SK-MEL-5 (cell line): ENCODE results near the gene SLC25A23. TPM values are rescaled to one million over a fixed set of nuclear protein-coding genes. Genes with fewer than 3 reads are reported as not detected.
"Not testable (repeated sequence)": the region's sequence is repeated elsewhere in the genome, so short reads cannot be mapped to it uniquely, and the experiment has no call there.

Source experiments
- DNase-seq: peaks from one replicate; pipeline ENCODE4 v3.0.0-alpha.2; 2016; ENCODE audit warnings: low read depth, low spot score
- in situ Hi-C: cut with HindIII; loops from 2 replicates; pipeline ENCODE4 v1.10.0; 2016; ENCODE audit warnings: low sequenced_read_pairs, high pct_unique_total_duplicates, low pct_unique_long_range_greater_than_20kb
- polyA plus RNA-seq, 2 experiments: library from polyadenylated mRNA; depleted of rRNA; stranded (reverse); fragments of >200 nt; gene quantifications; 2 replicates each; pipeline ENCODE4 v1.2.3, GENCODE V29; 2015
- total RNA-seq: library from RNA; depleted of rRNA; stranded (reverse); fragments of >200 nt; shearing (Covaris generic); gene quantifications from 2 replicates; pipeline ENCODE4 v1.2.3, GENCODE V29; 2014; rRNA removed

Gene SLC25A23
- 48.3 and 49.6 TPM in 2 replicates for total RNA-seq
- polyA plus RNA-seq (2015; cell fraction: cytosol; rRNA removed) = 73.0 and 80.1 TPM in 2 replicates
- 25.2 and 28.1 TPM in 2 replicates for polyA plus RNA-seq (2015; cell fraction: nucleus; rRNA removed)

DNA sequence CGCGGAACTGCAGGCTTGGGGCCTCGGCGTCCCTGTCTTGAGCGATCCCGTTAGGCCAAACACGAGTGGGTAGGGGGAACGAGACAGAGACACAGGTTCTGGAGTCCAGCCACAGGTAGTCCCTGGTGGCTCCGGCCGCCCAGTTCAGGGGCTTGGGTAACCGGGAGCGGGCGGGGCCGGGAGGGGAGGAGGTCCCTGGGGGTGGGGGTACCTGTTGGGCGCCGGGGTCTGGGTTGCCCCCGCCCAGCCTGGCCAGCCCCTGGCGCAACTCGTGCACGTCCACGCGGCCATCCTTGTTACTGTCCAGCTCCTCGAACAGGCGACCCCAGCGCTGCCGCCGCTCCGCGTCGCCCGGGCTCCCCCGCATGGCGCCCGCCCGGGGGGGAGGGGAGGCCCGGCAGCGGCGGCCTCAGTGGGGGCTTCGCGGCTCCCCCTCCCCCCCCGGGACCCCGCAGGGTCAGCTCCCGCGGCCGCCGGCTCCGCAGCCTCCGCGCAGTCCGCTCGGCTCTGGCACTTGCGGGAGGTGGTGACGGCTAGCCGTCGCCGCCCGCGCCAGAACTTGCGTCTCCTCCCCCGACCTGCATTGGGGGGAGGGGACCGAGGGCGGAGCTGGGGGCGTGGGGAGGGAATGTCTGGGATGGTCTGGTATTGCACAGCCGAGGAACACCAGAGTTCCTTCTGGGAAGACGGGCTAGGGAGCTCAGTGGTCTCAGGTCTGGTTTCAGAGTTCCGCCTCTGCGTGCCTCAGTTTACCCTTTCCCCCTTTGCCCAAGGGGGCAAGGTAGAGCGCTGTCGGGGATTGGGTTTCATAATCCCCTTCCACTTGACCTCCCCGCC lies at the start of gene SLC25A23:
TSS of gene SLC25A23 (minus strand) at position 531 of the 837 bp plus-strand sequence. CDS start at position 367, 164 bp downstream.
- in situ Hi-C loops = no loop called here
- DNase-seq = peak; percentile 76

DNA sequence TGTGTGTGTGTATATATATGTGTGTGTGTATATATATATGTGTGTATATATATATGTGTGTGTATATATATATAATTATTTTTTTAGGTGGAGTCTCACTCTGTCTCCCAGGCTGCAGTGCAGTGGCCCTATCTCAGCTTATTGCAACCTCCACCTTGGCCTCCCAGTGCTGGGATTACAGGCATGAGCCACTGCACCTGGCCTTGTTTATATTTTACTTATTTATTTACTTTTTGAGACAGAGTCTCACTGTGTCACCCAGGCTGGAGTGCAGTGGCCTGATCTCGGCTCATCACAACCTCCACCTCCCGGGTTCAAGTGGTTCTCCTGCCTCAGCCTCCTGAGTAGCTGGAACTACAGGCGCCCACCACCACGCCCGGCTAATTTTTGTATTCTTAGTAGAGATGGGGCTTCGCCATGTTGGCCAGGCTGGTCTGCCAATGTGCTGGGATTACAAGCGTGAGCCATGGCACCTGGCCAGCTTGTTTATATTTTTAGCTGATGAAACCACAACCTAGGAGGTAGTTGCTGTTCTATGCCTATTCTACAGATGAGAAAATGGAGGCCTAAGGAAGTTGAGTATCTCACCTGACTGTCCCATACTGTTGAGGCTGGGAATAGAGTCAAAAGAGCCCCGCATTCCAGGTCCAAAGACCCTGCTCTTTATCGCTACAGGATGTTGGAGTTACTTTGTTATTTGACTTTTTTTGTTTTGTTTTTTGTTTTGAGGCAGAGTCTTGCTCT lies 48.6 kb upstream of the SLC25A23 start:
- in situ Hi-C loops, DNase-seq: not testable (repeated sequence)

- in situ Hi-C loops = no loop called here
- DNase-seq = peak; percentile 73
Measured at GRCh38 chr19:6503407-6504201, 44.0 kb upstream of the SLC25A23 start.

DNA sequence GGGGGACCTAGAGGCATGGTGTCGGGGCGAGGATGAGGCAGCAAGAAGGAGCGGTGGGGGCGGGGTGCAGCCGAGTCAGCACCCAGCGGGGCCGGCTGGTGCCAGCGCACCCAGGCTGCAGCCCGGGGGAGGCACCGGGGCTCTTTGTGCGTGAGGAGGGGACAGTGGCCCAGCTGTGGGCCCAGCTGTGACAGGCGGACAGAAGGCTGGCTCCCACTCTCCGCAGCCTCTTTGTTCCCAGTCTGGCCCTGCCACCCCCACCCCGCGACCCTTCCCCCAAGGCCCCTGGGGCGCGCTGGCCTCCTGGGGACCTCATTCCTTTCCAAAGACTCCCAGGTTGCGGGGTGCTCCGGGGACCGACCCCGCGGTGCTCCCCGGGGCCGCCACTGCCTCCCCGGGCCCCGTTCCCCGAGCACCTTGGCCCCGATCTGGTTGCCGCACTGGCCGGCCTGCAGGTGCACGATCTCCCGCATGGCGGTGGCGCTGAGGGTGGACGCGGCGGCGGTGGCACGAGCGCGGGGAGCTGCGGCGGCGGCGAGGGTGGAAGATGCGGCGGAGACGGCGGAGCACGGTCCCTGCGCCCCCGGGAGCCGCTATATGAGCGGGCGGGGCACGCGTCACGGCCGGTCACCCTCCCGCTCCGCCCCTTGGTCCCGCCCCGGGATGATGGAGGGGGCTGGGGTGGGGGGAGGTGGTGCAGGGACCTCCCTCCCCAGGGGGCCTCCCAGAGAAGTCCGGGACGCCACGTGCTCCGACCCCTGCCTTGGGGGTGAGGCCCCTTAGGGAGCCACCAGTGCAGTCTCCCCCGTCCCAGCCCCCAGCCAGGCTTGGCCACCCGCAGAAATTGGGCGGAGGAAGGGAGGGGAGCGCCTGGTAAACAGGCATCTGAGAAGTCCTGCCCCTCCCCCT lies 42.4 kb upstream of the SLC25A23 start, which contains the start of gene TUBB4A:
TSS of gene TUBB4A (minus strand) at position 570 of the 909 bp plus-strand sequence. CDS start at position 473, 97 bp downstream.
- in situ Hi-C loops = no loop called here
- DNase-seq = peak; percentile 57

DNA sequence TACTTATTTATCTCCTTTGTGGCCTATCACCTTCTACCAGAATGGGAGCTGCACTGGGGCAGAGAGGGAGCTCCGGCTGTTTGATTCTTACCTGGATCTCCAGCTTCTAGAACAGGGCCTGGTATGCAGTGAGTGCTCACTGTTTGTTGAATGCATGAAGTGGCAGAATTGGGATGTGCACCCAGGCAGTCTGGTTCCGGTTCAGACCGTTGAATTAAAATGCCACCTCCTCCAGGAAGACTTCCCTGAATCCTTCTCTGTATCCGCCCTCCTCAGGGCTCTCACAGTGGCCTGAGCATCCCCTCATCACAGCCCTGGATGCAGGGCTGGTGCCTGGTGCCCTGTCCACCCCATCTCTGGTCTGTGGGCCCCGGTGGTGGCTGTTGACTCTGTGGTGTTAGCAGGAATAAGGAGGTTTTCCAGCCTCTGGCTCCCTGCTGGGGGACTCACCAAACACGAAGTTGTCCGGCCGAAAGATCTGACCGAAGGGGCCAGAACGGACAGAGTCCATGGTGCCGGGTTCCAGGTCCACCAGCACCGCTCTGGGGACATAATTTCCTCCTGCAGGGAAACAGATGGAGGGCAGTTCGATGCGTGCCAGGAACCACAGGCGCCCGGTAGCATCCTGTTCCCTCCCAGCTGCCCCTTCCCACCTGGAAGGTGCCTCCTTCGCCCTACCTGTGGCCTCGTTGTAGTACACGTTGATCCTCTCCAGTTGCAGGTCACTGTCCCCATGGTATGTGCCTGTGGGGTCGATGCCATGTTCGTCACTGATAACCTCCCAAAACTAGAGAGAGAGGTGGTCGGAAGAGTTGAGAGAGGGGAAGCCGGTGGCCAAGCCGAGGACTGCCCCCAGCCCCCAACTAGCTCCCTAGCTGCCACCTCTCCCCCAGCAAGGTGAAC lies 41.5 kb upstream of the SLC25A23 start:
- DNase-seq = no peak
- in situ Hi-C loops = no loop called here

DNA sequence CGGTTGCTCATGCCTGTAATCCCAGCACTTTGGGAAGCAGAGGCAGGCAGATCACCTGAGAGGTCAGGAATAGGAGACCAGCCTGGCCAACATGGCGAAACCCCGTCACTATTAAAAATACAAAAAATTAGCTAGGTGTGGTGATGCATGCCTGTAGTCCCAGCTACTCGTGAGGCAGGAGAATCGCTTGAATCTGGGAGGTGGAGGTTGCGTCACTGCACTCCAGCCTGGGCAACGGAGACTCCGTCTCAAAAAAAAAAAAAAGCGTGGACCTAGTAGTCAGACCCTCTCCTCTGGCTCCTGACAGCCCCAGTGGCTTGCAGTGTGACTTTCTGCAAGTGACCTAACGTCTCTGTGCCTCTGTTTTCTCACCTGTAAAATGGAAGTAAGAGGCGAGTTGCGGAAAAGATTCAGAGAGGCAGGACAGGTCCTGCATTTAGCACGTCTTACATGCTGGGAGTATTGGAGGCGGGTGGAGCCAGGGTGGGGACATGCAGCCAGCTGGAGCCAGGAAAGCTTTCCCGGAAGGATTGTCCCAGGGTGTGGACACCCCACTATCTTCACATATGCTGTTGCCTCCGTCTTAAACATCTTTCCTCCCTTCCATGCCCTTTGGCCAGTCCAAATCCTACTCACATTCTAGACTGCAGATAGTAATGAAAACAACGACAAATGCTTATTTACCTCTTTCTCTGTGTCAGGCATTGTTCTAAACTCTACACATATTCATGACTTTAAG lies 39.6 kb upstream of the SLC25A23 start:
- in situ Hi-C loops = no loop called here
- DNase-seq = no peak

DNA sequence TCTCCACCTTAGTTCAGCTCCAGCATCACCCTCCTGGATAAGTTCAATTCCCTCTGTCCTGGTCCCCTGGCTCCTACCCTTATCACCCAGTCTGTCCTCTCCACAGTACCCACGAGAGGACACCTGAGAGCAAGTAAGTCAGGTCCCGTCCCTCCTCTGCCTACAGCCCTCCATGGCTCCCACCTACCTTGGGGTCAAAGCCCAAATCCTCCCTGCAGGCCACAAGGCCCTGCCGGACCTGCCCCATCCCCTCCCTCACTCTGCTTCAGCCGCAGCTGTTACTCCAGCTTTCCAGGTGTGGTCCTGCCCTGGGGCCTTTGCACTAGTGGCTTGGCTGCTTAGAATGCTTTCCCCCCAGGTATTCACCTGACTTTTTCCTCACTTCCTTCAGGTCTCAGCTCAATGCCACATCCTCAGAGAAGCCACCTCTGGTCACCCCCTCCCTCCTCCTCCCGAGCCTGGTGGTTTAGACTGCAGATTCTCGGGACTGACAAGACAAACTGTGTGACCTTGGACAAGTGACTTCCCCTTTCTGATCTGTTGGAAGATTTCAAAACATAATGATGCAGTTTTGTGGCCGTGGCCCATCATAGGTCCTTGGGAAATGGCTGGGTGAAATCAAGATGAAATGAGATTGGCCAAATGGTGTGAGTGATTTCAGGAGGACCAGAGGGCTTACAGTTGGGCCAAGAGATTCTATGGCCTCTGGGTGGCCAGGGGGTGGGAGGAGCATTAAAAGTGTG lies 38.9 kb upstream of the SLC25A23 start:
- in situ Hi-C loops = no loop called here
- no peak for DNase-seq

DNA sequence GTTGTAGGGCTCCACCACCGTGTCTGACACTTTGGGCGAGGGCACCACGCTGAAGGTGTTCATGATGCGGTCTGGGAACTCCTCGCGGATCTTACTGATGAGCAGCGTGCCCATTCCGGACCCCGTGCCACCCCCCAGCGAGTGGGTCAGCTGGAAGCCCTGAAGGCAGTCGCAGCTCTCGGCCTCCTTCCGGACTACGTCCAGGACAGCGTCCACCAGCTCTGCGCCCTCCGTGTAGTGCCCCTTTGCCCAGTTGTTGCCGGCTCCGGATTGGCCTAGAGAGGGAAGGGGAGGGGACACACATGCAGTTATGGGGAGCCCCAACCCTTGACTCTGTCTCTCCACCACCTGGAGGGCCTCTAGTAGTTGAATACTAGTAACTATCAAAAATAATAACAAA lies 36.4 kb upstream of the SLC25A23 start:
- in situ Hi-C loops = no loop called here
- DNase-seq = no peak

- in situ Hi-C loops = no loop called here
- DNase-seq = no peak
Measured at GRCh38 chr19:6494438-6495036, 34.9 kb upstream of the SLC25A23 start.

DNA sequence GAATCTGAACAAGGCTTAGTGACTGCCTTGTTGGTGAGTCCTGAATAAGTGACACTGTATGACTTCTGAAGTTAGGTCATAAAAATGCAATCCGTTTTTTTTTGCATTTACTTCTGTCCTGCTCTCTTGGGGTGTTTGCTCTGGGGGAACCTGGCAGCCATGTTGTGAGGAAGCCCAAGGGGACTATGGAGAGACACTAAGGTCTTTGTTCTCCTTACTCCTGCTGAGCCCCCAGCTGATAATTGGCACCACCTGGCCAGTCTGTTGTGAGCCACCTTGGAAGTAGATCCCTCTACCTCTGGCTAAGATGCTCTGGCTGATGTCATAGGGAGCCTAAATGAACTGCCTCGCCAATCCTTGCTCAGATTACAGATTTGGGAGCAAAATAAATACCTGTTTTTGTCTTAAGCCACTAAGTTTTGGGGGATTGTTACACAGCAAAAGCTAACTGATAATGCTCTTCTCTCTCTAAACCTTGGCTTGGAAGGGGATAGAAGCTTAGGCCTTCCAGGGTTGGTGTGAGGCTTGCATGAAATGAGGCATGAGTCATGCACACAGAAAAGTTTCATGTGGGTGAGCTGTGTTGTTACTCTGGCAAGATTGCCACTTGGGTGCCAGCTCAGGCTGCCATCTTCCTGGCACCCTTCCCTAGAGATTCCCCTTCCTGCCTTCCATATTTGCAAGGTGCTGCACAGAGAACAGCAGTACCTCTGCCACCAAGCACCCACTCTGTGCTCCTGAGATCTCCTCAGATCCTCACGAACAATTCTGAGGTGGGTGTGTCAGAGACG lies 32.4 kb upstream of the SLC25A23 start:
- no peak for DNase-seq
- in situ Hi-C loops = no loop called here

GRCh38 chr19:6490134-6490533 lies 30.5 kb upstream of the SLC25A23 start:
- in situ Hi-C loops = no loop called here
- DNase-seq = no peak

DNA sequence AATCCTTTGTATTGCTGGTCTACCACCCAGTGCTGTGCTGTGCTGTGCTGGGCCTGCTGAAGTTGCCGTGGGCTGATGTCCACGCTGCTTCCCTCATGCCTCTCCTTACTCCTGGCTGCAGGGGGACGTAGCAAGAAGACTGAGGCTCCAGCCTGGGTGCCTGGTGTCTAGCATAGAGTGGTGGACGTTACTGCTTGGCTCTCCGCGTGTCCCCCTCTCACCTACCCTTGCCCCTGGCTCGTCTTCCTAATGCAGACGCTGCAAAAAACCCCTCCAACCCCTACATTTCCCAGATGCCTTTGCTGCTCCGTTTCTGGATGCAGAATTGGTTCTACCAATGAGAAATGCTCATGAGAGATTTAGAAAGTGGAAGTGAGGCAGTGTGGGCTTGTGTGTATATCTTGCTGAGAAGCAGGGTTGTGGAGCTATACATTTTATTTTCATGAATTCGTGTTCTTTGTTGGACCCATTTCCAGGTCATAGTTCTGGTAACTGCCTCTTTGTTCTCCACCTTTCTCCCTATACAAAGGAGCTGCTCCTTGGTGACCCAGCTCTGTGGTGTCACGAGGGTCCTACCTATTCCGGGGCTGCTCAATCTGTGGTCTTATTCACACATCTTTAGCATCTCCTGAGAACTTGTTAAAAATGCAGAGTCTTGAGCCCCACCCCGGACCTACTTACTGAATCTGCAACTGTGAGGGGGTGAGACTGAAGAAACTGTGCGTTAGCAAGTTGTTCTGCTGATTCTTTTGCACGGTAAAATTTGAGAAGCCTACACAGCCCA lies 29.9 kb upstream of the SLC25A23 start:
- in situ Hi-C loops = no loop called here
- no peak for DNase-seq

- no peak for DNase-seq
- in situ Hi-C loops = no loop called here
Measured at GRCh38 chr19:6484831-6485230, 25.2 kb upstream of the SLC25A23 start.
